GM21423 (cell line): Measurements from ENCODE around the gene PIGK.

ENCODE experiments used
- ATAC-seq: cut with Tn5 transposase; IDR thresholded peaks from one replicate; pipeline ENCODE4 v1.9.1; 2021; ENCODE audit warnings: mild to moderate bottlenecking, moderate library complexity; ENCODE audit not compliant: unreplicated experiment

Gene PIGK

DNA sequence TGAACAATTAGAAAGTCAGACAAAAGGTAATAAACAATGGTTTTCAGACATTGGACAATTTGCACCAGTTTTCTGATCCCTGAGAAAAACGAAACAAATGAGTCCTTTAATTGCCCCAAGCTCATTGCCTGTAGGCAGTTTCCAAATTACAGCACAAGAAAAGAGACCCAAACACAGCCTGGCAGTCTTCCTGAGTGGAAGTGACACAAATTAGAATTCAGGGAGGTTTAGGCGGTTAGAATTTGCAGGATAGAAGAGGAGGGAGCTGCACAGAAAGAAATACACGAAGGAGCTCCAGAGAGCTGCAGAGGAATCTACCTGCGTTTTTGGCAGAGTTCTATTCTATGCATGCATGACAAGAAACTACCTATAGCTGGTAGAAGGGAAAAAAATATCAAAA is 115.7 kb downstream of the PIGK start:
- no peak for ATAC-seq

DNA sequence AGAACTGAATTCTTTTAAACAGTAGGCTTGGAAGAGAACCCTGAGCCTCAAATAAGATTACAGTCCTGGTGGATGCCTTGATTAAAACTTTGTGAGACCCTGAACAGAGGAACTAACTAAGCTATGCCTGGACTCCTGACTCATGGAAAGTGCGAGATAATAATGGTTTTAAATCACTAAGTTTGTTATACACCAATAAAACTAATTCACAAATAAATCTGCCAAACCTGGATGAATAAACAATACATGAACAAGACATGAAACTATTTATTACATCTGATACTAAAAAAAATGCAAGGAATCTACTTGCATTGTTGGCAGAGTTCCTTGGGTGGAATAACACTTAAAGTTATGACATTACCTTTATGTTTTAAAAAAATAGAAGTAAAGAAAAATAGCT is 118.4 kb downstream of the PIGK start:
- ATAC-seq: no peak

DNA sequence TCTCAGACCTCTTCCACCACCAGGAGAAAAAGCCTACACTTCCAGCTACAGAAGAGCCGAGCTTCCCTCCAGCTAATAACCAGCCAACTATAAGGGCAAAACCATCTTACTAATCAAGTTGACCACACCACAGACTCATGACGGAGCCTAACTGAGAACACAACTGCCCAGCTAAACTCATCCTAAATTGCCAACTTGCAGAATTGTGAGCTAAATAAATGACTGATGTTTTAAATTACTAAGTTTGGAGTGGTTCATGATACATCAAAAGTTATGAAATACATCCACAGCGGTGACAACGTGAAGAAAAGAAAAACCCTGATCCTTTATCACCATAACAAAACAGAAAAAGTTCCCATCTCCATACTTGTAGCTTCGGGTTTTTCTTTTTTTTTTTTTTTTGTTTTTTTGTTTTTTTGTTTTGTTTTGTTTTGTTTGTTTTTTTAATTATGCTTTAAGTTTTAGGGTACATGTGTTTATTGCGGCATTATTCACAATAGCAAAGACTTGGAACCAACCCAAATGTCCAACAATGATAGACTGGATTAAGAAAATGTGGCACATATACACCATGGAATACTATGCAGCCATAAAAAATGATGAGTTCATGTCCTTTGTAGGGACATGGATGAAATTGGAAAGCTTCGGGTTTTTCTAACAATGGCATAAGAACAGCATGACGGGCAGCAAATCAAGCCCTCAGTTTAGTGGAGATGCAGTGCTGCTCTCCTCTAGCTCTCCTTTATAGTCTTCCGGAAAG is 122.6 kb downstream of the PIGK start:
- ATAC-seq: no peak

DNA sequence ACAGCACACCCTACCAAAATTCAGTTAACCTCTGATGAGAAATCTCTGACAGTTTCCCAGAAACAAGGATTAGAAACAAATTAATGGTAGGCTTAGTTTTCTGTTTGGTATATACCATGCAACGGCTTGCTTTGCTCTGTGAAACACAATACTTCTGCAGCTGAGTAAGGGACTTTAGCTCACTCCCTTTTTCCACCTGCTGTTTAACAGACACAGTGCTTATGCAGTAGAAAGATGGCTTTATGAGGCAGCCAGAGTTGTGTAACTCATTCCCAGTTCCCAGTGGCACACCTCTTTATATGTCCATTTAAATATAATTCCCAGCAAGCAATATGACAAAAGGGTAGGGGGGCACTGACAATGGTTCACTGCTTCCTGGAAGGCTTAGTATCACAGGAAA is 124.0 kb downstream of the PIGK start:
- no peak for ATAC-seq

DNA sequence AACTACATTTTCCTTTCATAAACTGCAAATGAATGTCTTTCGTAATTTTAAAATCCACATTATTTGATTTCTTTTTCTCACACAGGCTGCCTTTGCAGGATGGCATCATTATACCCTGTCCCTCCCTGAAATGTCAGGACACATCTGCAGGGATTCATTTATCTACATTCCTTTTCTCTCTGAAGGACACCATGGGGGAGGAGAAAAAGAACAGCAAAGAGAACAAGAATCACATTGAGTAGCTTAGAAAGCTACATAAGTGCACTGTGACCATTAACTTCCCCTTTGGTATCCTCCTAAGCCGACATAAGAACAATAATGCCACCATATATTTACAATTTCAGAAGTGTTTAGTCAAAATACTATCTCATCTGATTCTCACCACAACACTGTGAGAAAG is 129.5 kb downstream of the PIGK start:
- ATAC-seq: no peak

DNA sequence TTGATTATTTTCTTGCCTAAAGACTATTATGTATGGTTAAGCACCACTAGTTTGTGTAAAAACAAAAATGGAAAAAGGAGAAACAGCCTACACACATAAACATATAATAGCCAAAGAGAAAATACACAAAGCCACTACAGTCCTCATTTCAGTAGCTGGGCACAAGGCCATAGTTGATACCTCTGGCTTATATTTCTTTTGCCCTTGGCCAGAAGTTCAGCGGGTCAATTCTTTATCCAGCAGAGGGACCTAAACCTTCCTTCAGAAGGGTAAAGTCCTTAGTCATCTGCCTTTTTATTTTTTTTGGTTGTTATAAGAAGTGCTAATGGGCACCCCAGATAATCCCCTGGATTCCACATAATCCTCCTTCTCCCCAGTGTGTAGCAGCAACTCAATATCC is 134.1 kb downstream of the PIGK start:
- ATAC-seq: no peak

DNA sequence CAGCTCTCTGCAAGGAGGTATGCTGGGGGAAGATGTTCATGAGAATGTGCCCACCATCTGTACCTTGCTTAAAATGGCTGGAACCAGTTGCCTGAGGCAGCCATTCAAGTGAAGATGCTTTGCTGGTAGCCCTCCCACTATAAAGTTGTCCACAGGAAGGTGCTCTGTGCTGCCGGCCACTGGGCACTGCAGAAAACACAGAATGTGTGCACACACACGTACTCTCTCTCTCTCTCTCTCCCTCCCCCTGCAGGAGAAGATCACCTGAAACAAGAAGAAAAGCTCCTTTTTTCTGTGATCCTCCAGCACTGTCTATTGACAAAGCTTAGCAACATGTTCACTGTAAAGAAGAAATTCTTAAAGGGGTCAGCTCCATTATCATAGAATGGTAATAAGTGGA is 134.8 kb downstream of the PIGK start:
- ATAC-seq: no peak

DNA sequence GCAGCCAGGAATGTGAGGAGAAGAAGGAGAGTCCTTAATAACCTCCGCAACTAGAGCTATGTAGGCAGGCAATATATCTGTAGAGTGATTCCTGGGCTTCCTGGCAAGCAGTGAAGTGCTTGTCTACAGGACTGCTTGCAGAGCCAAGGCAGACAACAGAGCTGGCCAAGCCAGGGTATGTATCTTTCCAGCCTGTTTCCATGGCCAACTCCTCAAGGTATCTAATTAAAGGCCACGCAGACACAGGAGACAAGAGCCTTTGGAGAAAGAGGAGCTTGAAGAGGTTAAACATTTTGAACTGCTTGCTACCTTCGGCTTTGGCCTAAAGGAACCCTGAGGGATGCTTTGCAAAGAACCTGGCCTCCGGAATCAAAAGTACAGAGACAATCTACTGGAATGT is 137.4 kb downstream of the PIGK start:
- ATAC-seq: no peak

DNA sequence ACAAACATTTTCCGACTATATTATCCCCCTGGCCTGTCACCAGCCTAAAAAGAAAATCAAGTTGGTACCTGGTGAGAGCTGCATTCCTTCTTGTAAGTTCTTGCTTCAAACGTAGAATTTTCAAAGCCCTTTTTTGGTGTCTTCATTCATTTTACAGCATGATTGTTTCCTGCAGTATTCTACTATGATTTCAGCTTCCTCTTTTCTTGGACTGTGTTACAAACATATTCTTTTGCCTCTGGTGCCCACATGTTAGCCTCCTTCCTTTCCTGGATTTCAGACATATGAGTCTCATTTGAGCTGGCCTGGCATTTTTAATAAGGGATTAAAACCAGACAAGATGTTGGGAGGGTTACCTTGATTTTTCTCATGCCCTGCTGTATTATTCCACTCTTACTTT is 142.5 kb downstream of the PIGK start:
- no peak for ATAC-seq

DNA sequence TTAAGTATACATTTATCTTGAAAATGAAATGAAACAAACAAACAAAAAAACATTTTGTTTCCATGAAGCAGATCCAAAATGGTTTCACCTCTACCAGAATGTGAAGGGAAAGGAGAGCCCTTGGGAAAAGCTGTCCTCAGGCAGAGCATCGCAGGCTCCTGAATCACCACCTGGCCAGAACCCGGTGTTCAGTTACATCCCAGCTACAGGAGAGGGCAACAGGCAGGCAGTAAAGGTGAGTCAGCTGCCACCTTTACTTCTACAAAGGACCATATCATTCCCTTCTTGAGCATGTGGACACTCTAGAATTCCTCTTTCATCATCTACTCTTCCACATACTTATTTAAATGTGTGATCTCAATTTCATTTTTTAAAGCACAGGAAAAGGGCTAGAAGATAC is 151.2 kb downstream of the PIGK start:
- ATAC-seq: no peak

DNA sequence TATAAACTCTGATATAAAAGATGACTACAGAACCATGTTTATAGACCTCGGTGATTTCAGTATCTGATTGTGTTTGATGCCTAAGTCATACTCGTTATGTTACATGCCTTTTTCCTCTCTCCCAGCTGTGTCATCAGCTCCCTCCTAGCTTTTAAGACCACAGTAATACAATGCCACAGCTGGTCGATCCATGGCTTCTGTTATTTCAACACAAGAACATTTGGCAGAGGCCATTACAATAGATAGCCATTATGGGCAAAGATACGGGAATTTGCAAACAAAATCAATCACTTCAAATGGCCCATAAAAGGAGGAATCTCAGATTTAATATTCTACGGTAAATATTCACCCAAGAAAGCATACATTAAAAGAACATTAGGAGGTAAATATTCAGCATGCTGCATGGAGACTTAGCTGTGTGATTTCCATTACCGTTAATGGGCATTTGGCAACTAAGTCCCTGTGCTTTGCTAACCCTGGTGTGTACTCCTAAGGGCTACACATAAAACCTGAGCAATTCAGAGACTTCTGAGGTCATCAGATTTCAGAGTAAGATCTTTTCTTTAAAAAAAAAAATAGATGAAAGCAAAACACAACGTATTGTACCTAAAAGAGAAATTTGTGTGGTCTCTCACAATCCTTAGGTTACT is 153.4 kb downstream of the PIGK start:
- no peak for ATAC-seq

DNA sequence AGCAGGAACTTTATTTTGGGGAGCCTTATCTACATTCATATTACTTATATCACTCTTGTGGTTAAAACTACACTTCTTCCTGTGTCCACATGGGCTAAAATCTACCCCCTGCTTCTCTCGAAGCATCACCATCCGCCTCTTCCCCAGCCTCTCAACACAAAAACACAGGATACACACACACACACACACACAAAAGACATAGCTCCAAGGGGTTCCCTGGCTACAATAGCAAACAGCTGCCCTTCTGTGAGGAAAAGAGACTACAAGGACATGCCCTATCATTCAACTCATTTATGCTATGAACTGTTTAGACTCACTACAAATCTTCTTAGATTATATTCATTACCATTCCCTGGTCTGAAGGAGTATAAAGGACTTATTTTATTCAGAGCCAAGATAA is 155.0 kb downstream of the PIGK start:
- ATAC-seq: no peak

DNA sequence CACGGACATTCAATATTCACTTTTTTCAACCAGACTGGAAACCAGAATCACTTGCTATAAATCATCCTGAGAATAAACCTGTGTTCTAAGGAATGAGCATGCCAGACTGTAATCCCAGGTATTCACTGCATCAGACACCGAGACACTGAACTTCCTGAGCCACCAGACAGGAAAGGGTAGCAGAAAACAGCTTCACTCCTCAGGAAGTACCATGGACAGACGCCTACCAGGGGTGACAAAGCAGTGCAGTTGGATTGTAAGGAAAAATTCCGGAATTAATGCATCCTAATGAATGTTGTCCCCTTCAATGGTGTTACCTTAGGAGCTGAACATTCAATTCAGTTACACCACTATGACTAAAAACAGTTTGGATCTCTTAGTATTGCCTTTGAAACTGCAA is 156.1 kb downstream of the PIGK start:
- no peak for ATAC-seq

DNA sequence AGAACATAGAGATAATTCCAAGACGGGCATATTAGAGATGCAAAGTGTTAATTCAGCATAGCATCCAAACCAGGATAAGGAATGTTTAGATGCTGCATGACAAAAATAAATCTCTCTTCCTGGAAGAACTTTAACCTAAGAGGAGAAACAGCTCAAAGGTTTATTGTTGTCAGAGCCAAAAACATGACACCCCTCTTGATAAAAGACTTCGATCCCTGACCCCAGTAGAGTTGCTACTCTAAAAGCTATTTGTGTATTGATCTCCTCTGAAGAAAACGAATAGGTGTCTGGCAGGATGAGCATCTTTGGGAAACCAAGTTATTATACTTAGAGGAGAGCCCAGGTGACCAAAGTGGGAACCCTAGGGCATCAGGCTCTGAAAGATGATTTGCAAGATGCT is 158.1 kb downstream of the PIGK start:
- ATAC-seq: no peak

DNA sequence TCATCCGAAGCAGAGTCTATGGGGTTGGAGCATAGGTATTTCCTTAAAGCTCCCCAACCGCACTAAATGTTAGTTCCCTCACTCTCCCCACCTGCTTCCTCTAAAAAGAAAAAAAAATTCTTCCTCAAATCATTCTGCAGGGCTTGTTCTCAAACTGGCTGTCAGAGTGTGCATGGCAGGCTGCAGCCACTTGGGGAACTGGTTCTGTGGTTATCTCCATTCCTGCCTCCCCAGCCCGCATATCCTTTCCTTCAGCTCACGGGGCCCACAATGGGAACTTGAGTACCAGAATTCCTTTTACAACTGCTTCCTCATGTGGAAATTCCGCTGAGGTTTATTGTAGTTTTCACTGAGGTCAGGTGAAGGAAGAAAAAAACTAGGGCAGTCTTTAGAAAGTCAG is 159.2 kb downstream of the PIGK start:
- no peak for ATAC-seq

DNA sequence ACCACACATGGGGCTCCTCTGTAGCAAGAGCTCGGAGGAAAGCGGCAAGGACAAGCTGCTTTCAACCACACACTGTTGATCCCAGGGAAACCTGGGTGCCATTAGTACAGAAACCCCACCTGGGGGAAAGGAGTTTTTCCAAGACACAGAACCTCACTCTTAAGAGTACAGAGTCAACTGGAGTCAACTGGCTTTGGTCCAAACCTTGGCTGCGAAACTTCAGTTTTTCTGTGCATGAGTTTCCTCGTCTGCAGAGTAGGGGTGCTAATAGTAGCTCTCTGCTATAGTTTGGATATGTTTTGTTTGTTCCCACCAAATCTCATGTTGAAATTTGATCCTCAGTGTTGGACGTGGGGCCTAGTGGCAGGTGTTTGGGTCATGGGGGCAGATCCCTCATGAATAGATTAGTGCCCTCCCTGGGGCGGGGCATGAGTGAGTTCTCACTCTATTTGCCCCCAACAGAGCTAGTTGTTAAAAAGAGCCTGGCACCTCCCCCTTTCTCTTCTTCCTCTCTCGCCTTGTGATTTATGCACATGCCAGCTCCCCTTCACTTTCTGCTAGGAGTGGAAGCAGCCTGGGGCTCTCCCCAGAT is 161.1 kb downstream of the PIGK start:
- no peak for ATAC-seq

DNA sequence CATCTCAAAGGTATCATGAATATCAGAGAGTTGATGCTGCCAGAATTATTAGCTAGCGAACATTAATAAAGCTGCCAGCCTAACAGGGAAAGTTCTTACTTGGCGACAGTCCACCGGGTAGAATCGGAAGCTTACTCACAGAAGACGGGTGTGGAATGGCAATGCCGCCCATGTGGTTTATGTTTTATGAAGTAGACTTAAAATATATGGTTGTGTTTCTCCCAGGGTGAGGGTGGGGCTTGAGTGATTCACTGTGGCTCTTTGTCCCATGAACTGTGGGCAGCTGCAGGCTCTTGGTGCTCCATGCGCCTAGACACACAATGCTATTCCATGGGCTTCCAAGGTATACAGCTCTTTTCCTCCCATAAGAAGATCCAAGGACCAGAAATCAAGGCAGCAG is 162.7 kb downstream of the PIGK start:
- no peak for ATAC-seq

DNA sequence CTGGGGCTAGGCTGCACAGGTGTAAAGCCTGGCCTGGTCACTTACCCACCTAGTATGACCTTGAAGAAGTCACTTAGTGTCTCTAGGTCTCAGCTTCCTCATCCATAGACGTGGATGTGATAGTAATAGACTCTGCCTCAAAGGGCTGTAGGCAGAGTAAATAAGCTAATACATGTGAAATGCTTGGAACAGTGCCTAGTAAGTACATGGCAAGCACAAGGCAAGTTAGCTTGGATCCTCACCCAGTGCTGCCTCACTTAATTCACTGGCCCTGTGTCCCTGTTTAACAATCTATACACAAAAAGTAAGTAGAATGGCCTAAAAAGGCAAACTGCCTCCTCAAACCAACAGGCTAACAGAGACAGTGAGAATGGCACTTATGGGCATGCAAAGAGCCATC is 167.8 kb downstream of the PIGK start:
- ATAC-seq: no peak

DNA sequence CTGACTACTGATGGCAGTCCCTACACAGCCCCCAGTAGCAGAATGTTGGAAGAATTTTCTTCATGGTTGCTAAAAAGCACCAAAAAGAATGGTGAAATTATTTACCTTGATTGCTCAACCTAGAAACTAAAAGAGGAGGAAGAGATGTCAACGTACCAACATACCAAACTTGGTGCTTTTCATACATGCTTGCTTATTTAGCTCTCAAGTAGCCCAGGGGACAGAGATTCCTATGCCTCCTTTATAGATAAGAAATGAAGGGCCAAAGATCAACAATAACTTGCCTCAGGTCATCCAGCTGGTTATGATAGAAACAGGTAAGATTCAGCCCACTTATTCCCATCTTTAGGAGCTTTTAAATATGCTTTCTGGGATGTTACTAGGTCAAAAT is 170.6 kb downstream of the PIGK start:
- no peak for ATAC-seq

DNA sequence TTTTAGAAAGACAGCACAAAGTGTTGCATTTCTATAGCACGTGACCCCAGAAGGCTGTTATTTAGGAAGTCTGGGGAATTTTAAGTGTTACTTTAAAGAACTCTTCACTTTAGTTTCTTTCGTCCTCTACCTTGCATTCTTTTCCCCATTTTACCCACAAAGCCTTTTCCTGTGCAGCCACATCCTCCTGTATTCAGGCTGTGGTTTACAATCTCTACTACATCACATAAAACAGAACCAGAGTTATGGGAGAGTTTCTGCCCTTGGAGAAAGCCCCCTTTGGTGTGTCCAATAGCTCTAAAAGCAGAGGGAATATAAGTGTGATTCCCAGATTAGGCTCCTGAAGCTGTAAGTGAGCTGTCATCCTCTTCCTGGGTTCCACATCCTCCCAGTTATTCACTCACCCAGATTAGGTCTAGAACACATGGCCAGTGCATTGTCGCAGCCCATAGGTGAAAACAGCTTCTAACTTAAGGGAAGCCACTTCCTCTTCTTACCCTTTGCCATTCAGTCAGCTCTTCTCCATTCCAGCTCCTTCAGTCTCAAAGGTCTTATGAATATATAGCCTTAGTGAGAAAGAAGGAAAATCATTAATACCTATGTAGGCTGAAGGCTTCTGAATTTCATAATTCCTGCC is 171.1 kb downstream of the PIGK start:
- no peak for ATAC-seq

DNA sequence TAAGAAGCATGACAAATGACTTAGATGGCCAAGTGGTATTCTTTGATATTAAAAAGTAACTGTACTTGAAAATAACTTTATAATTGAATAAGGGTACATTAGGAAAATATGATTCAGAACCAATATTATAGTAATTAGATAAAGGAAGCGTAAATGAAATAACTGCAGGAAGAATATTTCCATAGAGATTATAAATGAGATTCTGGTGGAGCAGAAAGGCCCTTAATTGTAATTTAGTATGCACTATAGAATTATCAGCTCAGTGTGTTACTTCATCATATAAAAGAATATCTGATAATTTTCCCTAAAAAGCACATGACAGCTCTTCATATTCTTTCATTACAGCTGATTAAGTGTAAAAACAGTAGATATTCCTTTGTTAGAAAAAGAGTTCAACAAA is 171.7 kb downstream of the PIGK start:
- ATAC-seq: no peak
